HFF-Myc (cell line): ENCODE data around the gene NFIX.
"Not testable (repeated sequence)": the region's sequence is repeated elsewhere in the genome, so short reads cannot be mapped to it uniquely, and the experiment has no call there.

ENCODE experiments used
- DNase-seq: peaks from one replicate; pipeline ENCODE4 v3.0.0-alpha.2; 2011; ENCODE audit warnings: low read depth; ENCODE audit errors: extremely low read depth
- H3K4me3 ChIP-seq: replicated peaks from 2 replicates; pipeline ENCODE4 v1.5.1; 2011; ENCODE audit warnings: low read depth, mild to moderate bottlenecking, control low read depth, low read length
- CTCF ChIP-seq: IDR thresholded peaks from 2 replicates; pipeline ENCODE4 v1.5.1; 2012; ENCODE audit warnings: mild to moderate bottlenecking, low read depth, low read length, control low read depth; ENCODE audit errors: missing control alignments

NFIX gene

GRCh38 chr19:12948612-12949362 is 46.5 kb upstream of the NFIX start:
- no peak for TF ChIP-seq CTCF
- H3K4me3 ChIP-seq: no peak overlapping the region
- no peak for DNase-seq

DNA sequence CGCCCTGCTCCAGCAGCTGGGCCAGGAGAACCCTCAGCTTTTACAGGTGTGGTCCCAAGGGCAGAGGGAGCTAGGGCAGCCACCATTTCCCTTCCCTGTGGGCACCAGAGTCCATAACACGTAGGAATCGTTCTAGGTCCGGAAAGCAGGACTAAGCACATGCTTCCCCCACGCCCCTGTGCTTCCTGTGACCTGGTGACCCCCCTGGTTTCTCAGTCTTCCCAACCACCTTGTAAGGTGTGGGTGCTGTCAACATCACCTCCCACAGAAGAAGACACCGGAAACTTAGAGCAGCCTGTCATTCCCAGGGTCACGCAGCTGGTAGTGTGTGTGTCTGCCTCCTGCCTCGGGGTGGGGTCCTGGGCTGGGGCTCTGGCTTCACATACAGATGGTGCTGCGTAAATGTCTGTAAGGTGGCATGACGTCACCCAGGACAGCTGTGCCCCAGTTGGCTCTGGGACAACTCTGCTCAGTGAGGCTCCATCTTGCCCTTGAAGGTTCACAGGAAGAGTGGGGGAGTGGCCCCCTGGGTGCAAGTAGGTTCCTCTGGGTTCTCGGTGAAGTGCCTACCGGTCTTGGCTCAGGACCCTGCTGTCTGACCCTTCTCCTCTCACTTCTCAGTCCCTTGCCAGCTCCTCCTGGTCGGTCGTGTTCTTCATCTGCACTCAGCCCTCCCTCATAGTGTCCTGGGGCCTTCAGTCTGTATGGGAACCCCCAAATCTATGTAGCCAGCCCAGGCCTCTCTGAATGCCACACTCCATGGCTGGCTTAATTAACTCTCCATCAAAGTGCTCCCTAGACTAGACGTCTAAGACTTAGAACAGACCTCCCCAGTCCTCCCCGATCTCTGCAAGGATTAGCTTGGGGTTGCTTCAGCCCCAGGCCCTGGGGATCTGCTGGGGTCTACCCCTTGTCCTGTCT is 45.7 kb upstream of the NFIX start:
- no peak for TF ChIP-seq CTCF
- DNase-seq: no peak
- H3K4me3 ChIP-seq: no peak overlapping the region

- H3K4me3 ChIP-seq, DNase-seq: not testable (repeated sequence)
Measured at GRCh38 chr19:12952050-12952449, 43.2 kb upstream of the NFIX start.

- no peak for DNase-seq
- no peak for TF ChIP-seq CTCF
- no peak overlapping the region for H3K4me3 ChIP-seq
Measured at GRCh38 chr19:12952488-12953137, 42.7 kb upstream of the NFIX start.

- H3K4me3 ChIP-seq: no peak overlapping the region
- no peak for DNase-seq
- TF ChIP-seq CTCF: no peak
Measured at GRCh38 chr19:12953138-12953798, 42.0 kb upstream of the NFIX start.

GRCh38 chr19:12953799-12954611 is 41.3 kb upstream of the NFIX start:
- H3K4me3 ChIP-seq: no peak overlapping the region
- no peak for TF ChIP-seq CTCF
- DNase-seq: no peak
